Caki2 (cell line): ENCODE data around the gene KRTAP21-1. TPM values are rescaled to one million over a fixed set of nuclear protein-coding genes. Genes with fewer than 3 reads are reported as not detected.

ENCODE experiments used
- DNase-seq: peaks from one replicate; pipeline ENCODE4 v3.0.0-alpha.2; 2015; ENCODE audit warnings: low read depth
- in situ Hi-C: cut with HindIII; loops from 2 replicates; pipeline ENCODE4 v1.10.0; 2016; ENCODE audit warnings: low sequenced_read_pairs, low pct_unique_long_range_greater_than_20kb, mixed read lengths
- total RNA-seq: library from RNA; depleted of rRNA; stranded (reverse); fragments of >200 nt; shearing (Covaris generic); gene quantifications from 2 replicates; pipeline ENCODE4 v1.2.3, GENCODE V29; 2014; ENCODE audit warnings: low replicate concordance; rRNA removed

The KRTAP21-1 gene
- total RNA-seq, 1 experiment from 2014 or later: not detected

DNA sequence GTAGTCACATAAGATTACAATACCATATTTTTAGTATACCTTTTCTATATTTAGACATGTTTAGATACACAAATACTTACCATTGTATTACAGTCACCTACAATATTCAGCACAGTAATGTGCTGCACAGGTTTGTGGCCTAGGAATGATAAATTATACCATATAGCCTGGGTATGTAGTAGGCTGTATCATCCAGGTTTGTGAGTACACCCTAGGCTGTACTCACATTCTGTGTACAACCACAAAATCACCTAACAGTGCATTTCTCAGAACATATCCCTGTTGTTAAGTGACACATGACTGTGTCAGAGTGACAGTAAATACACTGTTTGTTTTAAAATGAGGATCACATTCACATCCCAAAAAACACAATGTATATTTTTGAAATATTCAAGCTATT is 47.8 kb downstream of the KRTAP21-1 start:
- in situ Hi-C loops: no loop called here
- DNase-seq: no peak

Other genes starting within 250 kb of the KRTAP21-1 start
- not detected in 2 replicates for gene KRTAP19-6, start 213.6 kb downstream of the KRTAP21-1 start, total RNA-seq
- gene KRTAP19-7, start 194.1 kb downstream of the KRTAP21-1 start, total RNA-seq: not detected in 2 replicates
- gene KRTAP22-2, start 165.0 kb downstream of the KRTAP21-1 start, total RNA-seq: not detected in 2 replicates
- gene KRTAP6-3, start 163.0 kb downstream of the KRTAP21-1 start, total RNA-seq: not detected in 2 replicates
- gene KRTAP6-2, start 156.5 kb downstream of the KRTAP21-1 start, total RNA-seq: not detected in 2 replicates
- gene KRTAP22-1, start 154.3 kb downstream of the KRTAP21-1 start, total RNA-seq: not detected in 2 replicates
- not detected in 2 replicates for gene KRTAP6-1, start 141.5 kb downstream of the KRTAP21-1 start, total RNA-seq
- gene KRTAP20-1, start 139.0 kb downstream of the KRTAP21-1 start, total RNA-seq: not detected in 2 replicates
- not detected in 2 replicates for gene KRTAP20-4, start 134.8 kb downstream of the KRTAP21-1 start, total RNA-seq
- gene KRTAP20-2, start 120.2 kb downstream of the KRTAP21-1 start, total RNA-seq: not detected in 2 replicates
- not detected in 2 replicates for gene KRTAP20-3, start 112.6 kb downstream of the KRTAP21-1 start, total RNA-seq
- not detected in 2 replicates for gene KRTAP21-3, start 36.7 kb downstream of the KRTAP21-1 start, total RNA-seq
- not detected in 2 replicates for gene KRTAP21-2, start 8.2 kb downstream of the KRTAP21-1 start, total RNA-seq
- not detected in 2 replicates for gene KRTAP8-1, start 57.8 kb upstream of the KRTAP21-1 start, total RNA-seq
- gene KRTAP7-1, start 74.3 kb upstream of the KRTAP21-1 start, total RNA-seq: not detected in 2 replicates
- gene KRTAP11-1, start 126.2 kb upstream of the KRTAP21-1 start, total RNA-seq: not detected in 2 replicates